HEK293 (cell line): Measurements from ENCODE around the gene ERAP2.

Experiments
- CTCF ChIA-PET: fragments of 350-600 bp; formaldehyde crosslinking; extraction: SDS; loops from one replicate; lab custom pipeline; 2021; ENCODE audit warnings: antibody characterized with exemption; lab: Yijun Ruan, JAX
- POLR2A ChIA-PET: fragments of 300-600 bp; formaldehyde crosslinking; extraction: SDS; loops from one replicate; lab custom pipeline; 2020; ENCODE audit warnings: antibody characterized with exemption, inconsistent platforms; lab: Yijun Ruan, JAX
- H3K27ac ChIP-seq: fragments of 200-500 bp; sonication (Bioruptor generic); 2 replicates; pipeline ENCODE4 v1.5.1; 2014; ENCODE audit warnings: low read depth, low read length, control low read depth, inconsistent platforms; ENCODE audit errors: extremely low read depth
- H3K36me3 ChIP-seq, 2 experiments: fragments of 200-500 bp in 1 of 2; sonication (Bioruptor generic) in 1 of 2; 1 replicate in 1 of 2; 2 replicates in 1 of 2; pipeline ENCODE4 v1.5.1; 2014 to 2017; ENCODE audit warnings: inconsistent platforms in 2 of 2, low read length in 2 of 2; ENCODE audit not compliant: control insufficient read depth in 2 of 2, insufficient read depth in 1 of 2
- H3K4me1 ChIP-seq: fragments of 200-500 bp; sonication (Bioruptor generic); 2 replicates; pipeline ENCODE4 v1.5.1; 2014; ENCODE audit warnings: mild to moderate bottlenecking, low read length, inconsistent platforms; ENCODE audit not compliant: control insufficient read depth, insufficient read depth
- H3K4me3 ChIP-seq: 2 replicates; pipeline ENCODE4 v1.5.1; 2011; ENCODE audit warnings: low read depth, mild to moderate bottlenecking, control low read depth, low read length, moderate library complexity
- H3K9me3 ChIP-seq: fragments of 200-500 bp; sonication (Bioruptor generic); 2 replicates; pipeline ENCODE4 v1.5.1; 2014; ENCODE audit warnings: low read depth, low read length, inconsistent platforms; ENCODE audit not compliant: control insufficient read depth, insufficient read depth
- FEZF1 ChIP-seq: fragments of 450-650 bp; formaldehyde crosslinking; IDR thresholded peaks from 2 replicates; pipeline ENCODE4 v1.5.1; 2016; ENCODE audit warnings: missing biosample characterization, missing genetic modification characterization
- IKZF3 ChIP-seq: fragments of 450-650 bp; IDR thresholded peaks from 2 replicates; pipeline ENCODE4 v1.5.0; 2018; ENCODE audit warnings: missing biosample characterization, mild to moderate bottlenecking, missing genetic modification characterization, moderate library complexity
- KLF7 ChIP-seq: fragments of 450-650 bp; formaldehyde crosslinking; IDR thresholded peaks from 2 replicates; pipeline ENCODE4 v1.5.1; 2016; ENCODE audit warnings: missing biosample characterization, missing genetic modification characterization, borderline replicate concordance
- PRDM1 ChIP-seq: fragments of 450-650 bp; formaldehyde crosslinking; IDR thresholded peaks from 2 replicates; pipeline ENCODE4; 2016; ENCODE audit warnings: missing biosample characterization, missing genetic modification characterization
- WT1 ChIP-seq: fragments of 450-650 bp; formaldehyde crosslinking; IDR thresholded peaks from 2 replicates; pipeline ENCODE4 v1.5.1; 2016; ENCODE audit warnings: missing biosample characterization, missing genetic modification characterization
- ZBTB17 ChIP-seq: fragments of 450-650 bp; formaldehyde crosslinking; IDR thresholded peaks from 2 replicates; pipeline ENCODE4 v1.5.1; 2016; ENCODE audit warnings: missing biosample characterization, missing genetic modification characterization
- ZNF10 ChIP-seq: fragments of 450-650 bp; formaldehyde crosslinking; IDR thresholded peaks from 2 replicates; pipeline ENCODE4 v1.5.1; 2017; ENCODE audit warnings: missing biosample characterization, missing genetic modification characterization
- ZNF146 ChIP-seq: fragments of 450-650 bp; formaldehyde crosslinking; IDR thresholded peaks from 2 replicates; pipeline ENCODE4 v1.5.1; 2016; ENCODE audit warnings: missing biosample characterization, missing genetic modification characterization
- ZNF324 ChIP-seq: fragments of 450-650 bp; formaldehyde crosslinking; IDR thresholded peaks from 2 replicates; pipeline ENCODE4 v1.5.1; 2016; ENCODE audit warnings: missing biosample characterization, missing genetic modification characterization
- ZNF521 ChIP-seq: fragments of 450-650 bp; formaldehyde crosslinking; IDR thresholded peaks from 2 replicates; pipeline ENCODE4 v1.5.1; 2017; ENCODE audit warnings: missing biosample characterization, mild to moderate bottlenecking, missing genetic modification characterization
- ZNF626 ChIP-seq: fragments of 450-650 bp; sonication (Bioruptor Pico); formaldehyde crosslinking; IDR thresholded peaks from 2 replicates; pipeline ENCODE4 v1.5.1; 2018; ENCODE audit warnings: missing biosample characterization, missing genetic modification characterization, inconsistent platforms
- ZNF792 ChIP-seq: fragments of 450-650 bp; formaldehyde crosslinking; IDR thresholded peaks from 2 replicates; pipeline ENCODE4 v1.5.1; 2016; ENCODE audit warnings: missing biosample characterization, missing genetic modification characterization
- ZSCAN18 ChIP-seq: fragments of 450-650 bp; formaldehyde crosslinking; IDR thresholded peaks from 2 replicates; pipeline ENCODE4 v1.5.1; 2016; ENCODE audit warnings: missing biosample characterization, missing genetic modification characterization
- TF ChIP-seq, protein P1 (sequence below): fragments of 450-650 bp; formaldehyde crosslinking; IDR thresholded peaks from 2 replicates; pipeline ENCODE4 v1.5.1; 2016; ENCODE audit warnings: missing biosample characterization, missing genetic modification characterization
- TF ChIP-seq, protein P2 (sequence below): fragments of 450-650 bp; formaldehyde crosslinking; IDR thresholded peaks from 2 replicates; pipeline ENCODE4 v1.5.1; 2016; ENCODE audit warnings: missing biosample characterization, missing genetic modification characterization
- TF ChIP-seq, protein P3 (sequence below): fragments of 450-650 bp; formaldehyde crosslinking; conservative IDR thresholded peaks from 2 replicates; pipeline ENCODE4 v1.5.1; 2016; ENCODE audit warnings: low read depth, missing biosample characterization, missing genetic modification characterization

The ERAP2 gene

GRCh38 chr5:96834016-96834415, 42.3 kb upstream of the ERAP2 start (continued):
- TF ChIP-seq, protein P1, sequence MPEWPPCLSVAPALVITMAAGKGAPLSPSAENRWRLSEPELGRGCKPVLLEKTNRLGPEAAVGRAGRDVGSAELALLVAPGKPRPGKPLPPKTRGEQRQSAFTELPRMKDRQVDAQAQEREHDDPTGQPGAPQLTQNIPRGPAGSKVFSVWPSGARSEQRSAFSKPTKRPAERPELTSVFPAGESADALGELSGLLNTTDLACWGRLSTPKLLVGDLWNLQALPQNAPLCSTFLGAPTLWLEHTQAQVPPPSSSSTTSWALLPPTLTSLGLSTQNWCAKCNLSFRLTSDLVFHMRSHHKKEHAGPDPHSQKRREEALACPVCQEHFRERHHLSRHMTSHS (tag by site-specific recombination): no peak
- TF ChIP-seq ZNF626 (tag by site-specific recombination) (no peak), ZNF146 (tag by site-specific recombination) (no peak), ZNF792 (tag by site-specific recombination) (no peak), WT1 (tag by site-specific recombination) (no peak), ZBTB17 (tag by site-specific recombination) (no peak), ZNF10 (tag by site-specific recombination) (no peak)
- TF ChIP-seq, protein P2, sequence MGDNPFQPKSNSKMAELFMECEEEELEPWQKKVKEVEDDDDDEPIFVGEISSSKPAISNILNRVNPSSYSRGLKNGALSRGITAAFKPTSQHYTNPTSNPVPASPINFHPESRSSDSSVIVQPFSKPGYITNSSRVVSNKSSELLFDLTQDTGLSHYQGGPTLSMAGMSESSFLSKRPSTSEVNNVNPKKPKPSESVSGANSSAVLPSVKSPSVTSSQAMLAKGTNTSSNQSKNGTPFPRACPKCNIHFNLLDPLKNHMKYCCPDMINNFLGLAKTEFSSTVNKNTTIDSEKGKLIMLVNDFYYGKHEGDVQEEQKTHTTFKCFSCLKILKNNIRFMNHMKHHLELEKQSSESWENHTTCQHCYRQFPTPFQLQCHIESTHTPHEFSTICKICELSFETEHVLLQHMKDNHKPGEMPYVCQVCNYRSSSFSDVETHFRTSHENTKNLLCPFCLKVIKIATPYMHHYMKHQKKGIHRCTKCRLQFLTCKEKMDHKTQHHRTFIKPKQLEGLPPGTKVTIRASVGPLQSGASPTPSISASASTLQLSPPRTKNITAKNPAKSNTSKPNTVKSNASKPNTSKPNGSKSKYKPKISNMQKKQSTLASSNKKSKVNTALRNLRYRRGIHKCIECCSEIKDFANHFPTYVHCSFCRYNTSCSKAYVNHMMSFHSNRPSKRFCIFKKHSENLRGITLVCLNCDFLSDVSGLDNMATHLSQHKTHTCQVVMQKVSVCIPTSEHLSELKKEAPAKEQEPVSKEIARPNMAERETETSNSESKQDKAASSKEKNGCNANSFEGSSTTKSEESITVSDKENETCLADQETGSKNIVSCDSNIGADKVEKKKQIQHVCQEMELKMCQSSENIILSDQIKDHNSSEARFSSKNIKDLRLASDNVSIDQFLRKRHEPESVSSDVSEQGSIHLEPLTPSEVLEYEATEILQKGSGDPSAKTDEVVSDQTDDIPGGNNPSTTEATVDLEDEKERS: no peak

- CTCF ChIA-PET: no interaction called here
- Histone ChIP-seq H3K9me3 (no peaks in the 10 kb centered on the region), H3K27ac (no peak overlapping the region), H3K4me1 (no peaks in the 10 kb centered on the region), H3K36me3 (no peaks in the 10 kb centered on the region), H3K4me3 (no peak overlapping the region)
- TF ChIP-seq KLF7 (tag by site-specific recombination) (no peak), ZSCAN18 (tag by site-specific recombination) (no peak), ZNF521 (tag by site-specific recombination) (no peak), IKZF3 (no peak), ZNF324 (tag by site-specific recombination) (no peak), PRDM1 (tag by site-specific recombination) (no peak), FEZF1 (no peak)
- TF ChIP-seq, protein P3, sequence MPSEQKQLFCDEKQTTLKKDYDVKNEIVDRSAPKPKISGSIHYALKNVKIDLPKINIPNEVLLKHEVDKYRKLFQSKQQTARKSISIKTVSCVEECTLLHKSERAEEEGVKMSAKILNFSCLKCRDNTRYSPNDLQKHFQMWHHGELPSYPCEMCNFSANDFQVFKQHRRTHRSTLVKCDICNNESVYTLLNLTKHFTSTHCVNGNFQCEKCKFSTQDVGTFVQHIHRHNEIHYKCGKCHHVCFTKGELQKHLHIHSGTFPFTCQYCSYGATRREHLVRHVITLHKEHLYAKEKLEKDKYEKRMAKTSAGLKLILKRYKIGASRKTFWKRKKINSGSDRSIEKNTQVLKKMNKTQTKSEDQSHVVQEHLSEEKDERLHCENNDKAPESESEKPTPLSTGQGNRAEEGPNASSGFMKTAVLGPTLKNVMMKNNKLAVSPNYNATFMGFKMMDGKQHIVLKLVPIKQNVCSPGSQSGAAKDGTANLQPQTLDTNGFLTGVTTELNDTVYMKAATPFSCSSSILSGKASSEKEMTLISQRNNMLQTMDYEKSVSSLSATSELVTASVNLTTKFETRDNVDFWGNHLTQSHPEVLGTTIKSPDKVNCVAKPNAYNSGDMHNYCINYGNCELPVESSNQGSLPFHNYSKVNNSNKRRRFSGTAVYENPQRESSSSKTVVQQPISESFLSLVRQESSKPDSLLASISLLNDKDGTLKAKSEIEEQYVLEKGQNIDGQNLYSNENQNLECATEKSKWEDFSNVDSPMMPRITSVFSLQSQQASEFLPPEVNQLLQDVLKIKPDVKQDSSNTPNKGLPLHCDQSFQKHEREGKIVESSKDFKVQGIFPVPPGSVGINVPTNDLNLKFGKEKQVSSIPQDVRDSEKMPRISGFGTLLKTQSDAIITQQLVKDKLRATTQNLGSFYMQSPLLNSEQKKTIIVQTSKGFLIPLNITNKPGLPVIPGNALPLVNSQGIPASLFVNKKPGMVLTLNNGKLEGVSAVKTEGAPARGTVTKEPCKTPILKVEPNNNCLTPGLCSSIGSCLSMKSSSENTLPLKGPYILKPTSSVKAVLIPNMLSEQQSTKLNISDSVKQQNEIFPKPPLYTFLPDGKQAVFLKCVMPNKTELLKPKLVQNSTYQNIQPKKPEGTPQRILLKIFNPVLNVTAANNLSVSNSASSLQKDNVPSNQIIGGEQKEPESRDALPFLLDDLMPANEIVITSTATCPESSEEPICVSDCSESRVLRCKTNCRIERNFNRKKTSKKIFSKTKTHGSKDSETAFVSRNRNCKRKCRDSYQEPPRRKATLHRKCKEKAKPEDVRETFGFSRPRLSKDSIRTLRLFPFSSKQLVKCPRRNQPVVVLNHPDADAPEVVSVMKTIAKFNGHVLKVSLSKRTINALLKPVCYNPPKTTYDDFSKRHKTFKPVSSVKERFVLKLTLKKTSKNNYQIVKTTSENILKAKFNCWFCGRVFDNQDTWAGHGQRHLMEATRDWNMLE (tag by site-specific recombination): no peak
- POLR2A ChIA-PET: no interaction called here
These were observed 40.5 kb upstream of the ERAP2 start for GRCh38 chr5:96835791-96836191.
